ENCODE data around the gene POP4. TPM values are rescaled to one million over a fixed set of nuclear protein-coding genes. Genes with fewer than 3 reads are reported as not detected.
A peak's percentile ranks its signal among the peaks of the same experiment; 100 is the strongest.

Gene POP4
- total RNA-seq, 1 donor from 2014 or later, result 48.4 TPM

GRCh38 chr19:29660835-29661234, 54.8 kb downstream of the POP4 start:
- Mint-ChIP-seq H3K4me1 (ENCODE audit: unreplicated experiment) (peaks cover 9% of the 10 kb centered on the region), H3K27ac (no peak overlapping the region), H3K36me3 (no peaks in the 10 kb centered on the region), H3K4me3 (peak overlapping the region; percentile 51), H3K9me3 (no peaks in the 10 kb centered on the region), H3K27me3 (no peaks in the 10 kb centered on the region)
- no peak for DNase-seq (ENCODE audit: extremely low spot score, unreplicated experiment)
- TF ChIP-seq CTCF (conservative IDR thresholded peaks at IDR 0.05), result no peak

- Mint-ChIP-seq H3K27ac (peak overlapping the region; percentile 51), H3K4me1 (ENCODE audit: unreplicated experiment) (peaks cover 18% of the 10 kb centered on the region), H3K9me3 (no peaks in the 10 kb centered on the region), H3K27me3 (no peaks in the 10 kb centered on the region), H3K36me3 (no peaks in the 10 kb centered on the region), H3K4me3 (peak overlapping the region; percentile 24)
- TF ChIP-seq CTCF (conservative IDR thresholded peaks at IDR 0.05), result no peak
- DNase-seq (ENCODE audit: extremely low spot score, unreplicated experiment), result no peak
Observed at GRCh38 chr19:29662278-29662603, 56.2 kb downstream of the POP4 start.

- Mint-ChIP-seq H3K36me3 (no peaks in the 10 kb centered on the region), H3K27ac (peak overlapping the region; percentile 51), H3K9me3 (no peaks in the 10 kb centered on the region), H3K4me3 (peak overlapping the region; percentile 58), H3K4me1 (ENCODE audit: unreplicated experiment) (peaks cover 19% of the 10 kb centered on the region), H3K27me3 (no peaks in the 10 kb centered on the region)
- no peak for DNase-seq (ENCODE audit: extremely low spot score, unreplicated experiment)
- TF ChIP-seq CTCF (conservative IDR thresholded peaks at IDR 0.05), result no peak
Observed at GRCh38 chr19:29662604-29663404, 56.7 kb downstream of the POP4 start.

GRCh38 chr19:29663861-29664752, 58.0 kb downstream of the POP4 start:
- Mint-ChIP-seq H3K27ac (peak overlapping the region; percentile 86), H3K4me3 (peak overlapping the region; percentile 87), H3K36me3 (no peaks in the 10 kb centered on the region), H3K27me3 (no peaks in the 10 kb centered on the region), H3K9me3 (no peaks in the 10 kb centered on the region), H3K4me1 (ENCODE audit: unreplicated experiment) (peaks cover 19% of the 10 kb centered on the region)
- DNase-seq (ENCODE audit: extremely low spot score, unreplicated experiment), result no peak
- no peak for TF ChIP-seq CTCF (conservative IDR thresholded peaks at IDR 0.05)

- no peak for DNase-seq (ENCODE audit: extremely low spot score, unreplicated experiment)
- Mint-ChIP-seq H3K4me3 (peak overlapping the region; percentile 87), H3K9me3 (no peaks in the 10 kb centered on the region), H3K36me3 (no peaks in the 10 kb centered on the region), H3K4me1 (ENCODE audit: unreplicated experiment) (peaks cover 22% of the 10 kb centered on the region), H3K27me3 (no peaks in the 10 kb centered on the region), H3K27ac (peak overlapping the region; percentile 86)
- no peak for TF ChIP-seq CTCF (conservative IDR thresholded peaks at IDR 0.05)
Observed at GRCh38 chr19:29664753-29665214, 58.7 kb downstream of the POP4 start.

Measured in type B pancreatic cell (in vitro differentiated cells).